B cell (primary cell): ENCODE data around the gene MRPL14. TPM values are rescaled to one million over a fixed set of nuclear protein-coding genes. Genes with fewer than 3 reads are reported as not detected.

Source experiments
- ATAC-seq: fragments of 200-7000 bp; cut with Tn5 transposase; one replicate; pipeline ENCODE4 v1.10.0; 2021; ENCODE audit warnings: low read depth, mild to moderate bottlenecking, moderate number of reproducible peaks, moderate library complexity
- CTCF ChIA-PET: fragments of 350-600 bp; sonication (Branson Sonifier 250); formaldehyde crosslinking; loops from one replicate; lab custom pipeline; 2021; ENCODE audit warnings: antibody characterized with exemption, inconsistent platforms; lab: Charles Lee
- POLR2A ChIA-PET: fragments of 350-600 bp; sonication (Branson Sonifier 250); formaldehyde crosslinking; loops from one replicate; lab custom pipeline; 2021; ENCODE audit warnings: antibody characterized with exemption; lab: Charles Lee
- DNase-seq: peaks from one replicate; pipeline ENCODE4 v3.0.0; 2013
- H2AFZ ChIP-seq: 2 replicates; pipeline ENCODE4 v1.6.1; 2012; ENCODE audit warnings: mild to moderate bottlenecking, low read depth, low read length; ENCODE audit not compliant: insufficient read depth, poor library complexity, severe bottlenecking
- H3K27ac ChIP-seq, 2 donors: 1 replicate in 1 of 2; 2 replicates in 1 of 2; pipeline ENCODE4 v1.5.1; 2012 to 2013; ENCODE audit warnings: low read length in 2 of 2, mild to moderate bottlenecking in 2 of 2, moderate library complexity in 1 of 2
- H3K27me3 ChIP-seq, 4 experiments: fragments of 200-600 bp in 1 of 4; sonication (generic) in 1 of 4; replicated peaks in 1 of 4; 1 replicate in 2 of 4; 2 replicates in 2 of 4; pipeline versions ENCODE4 v1.6.1 to v1.7.0; 2013 to 2016; ENCODE audit warnings: low read length in 3 of 4, mild to moderate bottlenecking in 2 of 4, mixed read lengths in 1 of 4, moderate library complexity in 1 of 4; ENCODE audit not compliant: insufficient read depth in 4 of 4, control insufficient read depth in 3 of 4; ENCODE audit errors: control extremely low read depth in 1 of 4
- H3K36me3 ChIP-seq, 2 experiments: replicated peaks in 1 of 2; 1 replicate in 1 of 2; 2 replicates in 1 of 2; pipeline versions ENCODE4 v1.6.1 to v1.7.1; 2013; ENCODE audit warnings: low read length in 1 of 2; ENCODE audit not compliant: insufficient read depth in 2 of 2, control insufficient read depth in 1 of 2; ENCODE audit errors: control extremely low read depth in 1 of 2, extremely low read depth in 1 of 2
- H3K4me1 ChIP-seq, 2 donors: fragments of 200-600 bp in 1 of 2; sonication (generic) in 1 of 2; 1 replicate in 1 of 2; 2 replicates in 1 of 2; pipeline versions ENCODE4 v1.5.1 to v1.6.1; 2013 to 2017; ENCODE audit warnings: low read length in 2 of 2; ENCODE audit not compliant: control insufficient read depth in 2 of 2, insufficient read depth in 2 of 2
- H3K4me2 ChIP-seq: replicated peaks from 2 replicates; pipeline ENCODE3; 2012; ENCODE audit warnings: mild to moderate bottlenecking, low read depth, low read length; ENCODE audit not compliant: poor library complexity, severe bottlenecking
- H3K4me3 ChIP-seq, 5 experiments: fragments of 200-600 bp in 1 of 5; sonication (generic) in 1 of 5; 1 replicate in 3 of 5; 2 replicates in 2 of 5; pipeline versions ENCODE4 v1.5.1 to v1.7.0; 2011 to 2016; ENCODE audit warnings: low read length in 4 of 5, mild to moderate bottlenecking in 4 of 5, low read depth in 2 of 5, control low read depth in 1 of 5, moderate library complexity in 1 of 5; ENCODE audit not compliant: insufficient read depth in 1 of 5; ENCODE audit errors: control extremely low read depth in 1 of 5, extremely low read depth in 1 of 5
- H3K79me2 ChIP-seq: fragments of 200-600 bp; sonication (generic); one replicate; pipeline ENCODE4 v1.6.0; 2016; ENCODE audit warnings: low read length; ENCODE audit not compliant: control insufficient read depth, insufficient read depth
- H3K9ac ChIP-seq: fragments of 200-600 bp; sonication (generic); 2 replicates; pipeline ENCODE4 v1.6.1; 2017; ENCODE audit warnings: mild to moderate bottlenecking, low read length, moderate library complexity
- H3K9me3 ChIP-seq, 3 donors: one replicate each; pipeline versions ENCODE4 v1.6.1 to v1.7.1; 2013; ENCODE audit warnings: low read length in 2 of 3; ENCODE audit not compliant: control insufficient read depth in 2 of 3, insufficient read depth in 1 of 3; ENCODE audit errors: control extremely low read depth in 1 of 3
- H4K20me1 ChIP-seq: 2 replicates; pipeline ENCODE4 v1.6.0; 2012; ENCODE audit warnings: mild to moderate bottlenecking, low read length; ENCODE audit not compliant: insufficient read depth, control insufficient read depth, poor library complexity, severe bottlenecking
- H3K27ac Mint-ChIP-seq: one replicate; pipeline ENCODE4 v1.8.0; 2021; ENCODE audit warnings: mixed read lengths
- H3K27me3 Mint-ChIP-seq: one replicate; pipeline ENCODE4 v1.8.0; 2021; ENCODE audit warnings: mixed read lengths
- H3K4me1 Mint-ChIP-seq: one replicate; pipeline ENCODE4 v1.8.0; 2021; ENCODE audit warnings: mixed read lengths
- H3K4me3 Mint-ChIP-seq: one replicate; pipeline ENCODE4 v1.8.0; 2021; ENCODE audit warnings: mixed read lengths
- H3K9me3 Mint-ChIP-seq: one replicate; pipeline ENCODE4 v1.8.0; 2022; ENCODE audit warnings: mixed read lengths; ENCODE audit not compliant: insufficient read depth
- EZH2 ChIP-seq: IDR thresholded peaks from 2 replicates; pipeline ENCODE4 v1.6.1; 2012; ENCODE audit warnings: borderline replicate concordance, low read depth, mild to moderate bottlenecking, moderate library complexity, low read length; ENCODE audit not compliant: insufficient read depth, poor library complexity, severe bottlenecking
- WGBS: methylation state at CpG from one replicate; pipeline ENCODE4 v1.1.5; 2013; ENCODE audit warnings: missing lambda C conversion rate; ENCODE audit not compliant: insufficient coverage; 5-methylcytosine and 5-hydroxymethylcytosine counted together
- intact Hi-C: fragments of 100-400 bp; cut with micrococcal nuclease; formaldehyde crosslinking; loops from one replicate; pipeline ENCODE4 v1.10.0; 2022
- polyA plus RNA-seq: library from polyadenylated mRNA; depleted of rRNA; stranded (reverse); fragments of >200 nt; gene quantifications from 2 replicates; pipeline ENCODE4 v1.2.3, GENCODE V29; 2012
- total RNA-seq, 2 donors: library from RNA; stranded (reverse); fragments of 120-200 nt in 1 of 2; gene quantifications; 1 replicate in 1 of 2; 2 replicates in 1 of 2; pipeline versions ENCODE4 v1.2.3 to v1.2.4, GENCODE V29; 2013 to 2022
- TF ChIP-seq, protein P1 (sequence below): fragments of 200-600 bp; IDR thresholded peaks from one replicate; pipeline ENCODE4 v1.8.0; 2022; ENCODE audit warnings: antibody characterized with exemption, mild to moderate bottlenecking

MRPL14 gene
- total and polyA plus RNA-seq, 2 donors (not counting 1 experiment from before 2014, with no cell fraction given) = 16.7 to 23.5 TPM

DNA sequence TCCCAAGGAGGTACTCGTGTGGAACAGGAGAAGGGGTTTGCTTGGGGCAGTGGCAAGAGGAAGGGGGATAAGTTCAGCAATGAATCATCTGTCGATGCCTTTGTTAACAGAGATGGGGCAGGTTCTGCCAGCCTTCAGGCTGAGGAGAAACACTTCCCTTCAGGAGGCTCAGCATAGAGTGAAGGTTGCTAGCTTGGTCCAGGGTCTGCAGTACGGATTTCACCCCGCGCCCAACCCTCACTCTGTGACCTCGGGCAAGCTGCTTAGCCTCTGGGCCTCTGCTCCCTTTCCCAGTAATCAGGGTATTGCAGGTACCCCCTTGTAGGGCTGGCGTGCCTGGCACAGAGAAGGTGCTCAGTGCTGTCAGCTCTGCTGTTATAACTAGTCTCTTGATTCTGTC is 38.9 kb upstream of the MRPL14 start:
- Histone ChIP-seq H4K20me1 (no peaks in the 10 kb centered on the region), H3K9ac (no peak overlapping the region), H3K4me2 (no peak overlapping the region), H3K27me3 (peaks cover 0 to 9% (median 0%) of the 10 kb centered on the region in 4 experiments), H3K79me2 (no peaks in the 10 kb centered on the region), H3K9me3 (no peaks in the 10 kb centered on the region), H3K4me1 (no peaks in the 10 kb centered on the region), H2AFZ (no peak overlapping the region), H3K4me3 (no peak overlapping the region), H3K27ac (no peak overlapping the region), H3K36me3 (no peaks in the 10 kb centered on the region)
- ChIA-PET CTCF (no interaction called here), POLR2A (no interaction called here)
- Mint-ChIP-seq H3K9me3 (no peaks in the 10 kb centered on the region), H3K27me3 (peaks cover 38% of the 10 kb centered on the region), H3K4me1 (no peaks in the 10 kb centered on the region), H3K4me3 (no peak overlapping the region), H3K27ac (no peak overlapping the region)
- 74% methylated on average over 7 of the region's 7 CpGs for WGBS
- no peak for ATAC-seq
- intact Hi-C loops = no loop called here
- no peak for DNase-seq
- TF ChIP-seq, protein P1, sequence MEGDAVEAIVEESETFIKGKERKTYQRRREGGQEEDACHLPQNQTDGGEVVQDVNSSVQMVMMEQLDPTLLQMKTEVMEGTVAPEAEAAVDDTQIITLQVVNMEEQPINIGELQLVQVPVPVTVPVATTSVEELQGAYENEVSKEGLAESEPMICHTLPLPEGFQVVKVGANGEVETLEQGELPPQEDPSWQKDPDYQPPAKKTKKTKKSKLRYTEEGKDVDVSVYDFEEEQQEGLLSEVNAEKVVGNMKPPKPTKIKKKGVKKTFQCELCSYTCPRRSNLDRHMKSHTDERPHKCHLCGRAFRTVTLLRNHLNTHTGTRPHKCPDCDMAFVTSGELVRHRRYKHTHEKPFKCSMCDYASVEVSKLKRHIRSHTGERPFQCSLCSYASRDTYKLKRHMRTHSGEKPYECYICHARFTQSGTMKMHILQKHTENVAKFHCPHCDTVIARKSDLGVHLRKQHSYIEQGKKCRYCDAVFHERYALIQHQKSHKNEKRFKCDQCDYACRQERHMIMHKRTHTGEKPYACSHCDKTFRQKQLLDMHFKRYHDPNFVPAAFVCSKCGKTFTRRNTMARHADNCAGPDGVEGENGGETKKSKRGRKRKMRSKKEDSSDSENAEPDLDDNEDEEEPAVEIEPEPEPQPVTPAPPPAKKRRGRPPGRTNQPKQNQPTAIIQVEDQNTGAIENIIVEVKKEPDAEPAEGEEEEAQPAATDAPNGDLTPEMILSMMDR = no peak
- no peak for TF ChIP-seq EZH2

DNA sequence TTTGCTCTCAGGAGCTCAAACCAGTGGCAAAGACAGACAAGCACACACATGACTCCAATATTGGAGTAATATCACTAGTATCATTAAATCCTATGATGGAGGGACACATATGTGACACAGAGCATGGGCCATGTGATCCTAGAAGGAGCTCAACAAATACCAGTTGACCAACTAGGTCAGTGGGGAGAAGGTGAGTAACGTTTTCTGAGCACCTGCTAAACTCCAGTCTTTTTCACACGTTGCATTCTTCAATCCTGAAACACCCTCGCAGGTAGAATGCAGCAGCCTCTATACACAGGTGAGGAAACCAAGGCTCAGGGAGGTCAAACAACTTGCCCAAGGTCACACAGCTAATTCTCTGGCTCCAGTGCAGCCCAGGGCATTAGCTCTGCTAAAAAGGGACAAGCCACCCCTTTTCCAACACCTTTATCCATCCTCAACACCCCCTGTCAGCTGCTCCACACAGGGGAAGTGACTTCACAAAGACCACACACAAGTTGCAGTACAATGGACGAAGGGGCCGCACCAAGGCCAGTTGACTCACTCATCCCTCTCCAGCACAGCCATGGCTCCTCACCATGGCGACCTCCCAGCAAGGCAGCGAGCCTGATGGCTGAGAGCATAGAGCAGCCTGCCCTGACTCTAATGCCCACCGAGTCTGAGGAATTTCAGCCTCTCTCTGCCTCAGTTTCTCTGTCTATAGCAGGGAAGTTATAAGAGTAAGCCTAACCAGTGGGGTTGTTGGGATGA is 35.8 kb upstream of the MRPL14 start:
- Histone ChIP-seq H2AFZ (no peak overlapping the region), H3K27me3 (peaks cover 0 to 7% (median 0%) of the 10 kb centered on the region in 4 experiments), H3K9me3 (no peaks in the 10 kb centered on the region), H3K4me1 (no peaks in the 10 kb centered on the region), H3K79me2 (no peaks in the 10 kb centered on the region), H3K36me3 (no peaks in the 10 kb centered on the region), H4K20me1 (no peaks in the 10 kb centered on the region), H3K27ac (no peak overlapping the region), H3K9ac (no peak overlapping the region), H3K4me3 (no peak overlapping the region), H3K4me2 (no peak overlapping the region)
- no peaks in the 10 kb centered on the region for H3K9me3 Mint-ChIP-seq
- WGBS = 86% methylated on average over 8 of the region's 8 CpGs
- ChIA-PET POLR2A (no interaction called here), CTCF (interaction anchor here (1.8 to 1.9 kb wide), 2 partner anchors 10 kb away, joined by 4 to 7 read pairs; no protein-coding TSS in a partner anchor)
- no peak overlapping the region for H3K27ac Mint-ChIP-seq
- ATAC-seq (no peak), DNase-seq (no peak)
- no peak overlapping the region for H3K4me3 Mint-ChIP-seq
- H3K4me1 Mint-ChIP-seq = no peaks in the 10 kb centered on the region
- intact Hi-C loops = no loop called here
- TF ChIP-seq, protein P1 = no peak
- no peak for TF ChIP-seq EZH2
- H3K27me3 Mint-ChIP-seq = peaks cover 30% of the 10 kb centered on the region
